Stomach (tissue), 4 donors: ENCODE measurements around the gene FMN1.

ENCODE experiments used
- POLR2AphosphoS5 ChIP-seq, 3 donors: sonication (generic); formaldehyde crosslinking; IDR thresholded peaks; one replicate each; pipeline ENCODE4 v1.6.1; 2016; ENCODE audit warnings: antibody characterized with exemption in 3 of 3
- TF ChIP-seq, protein P1 (sequence below), 7 experiments: fragments of 450-650 bp in 4 of 7; fragments of 200-600 bp in 3 of 7; sonication (generic) in 3 of 7; IDR thresholded peaks; one replicate each; pipeline ENCODE4 v1.5.1; 2016 to 2019; ENCODE audit warnings: antibody characterized with exemption in 7 of 7, control low read depth in 2 of 7, mild to moderate bottlenecking in 1 of 7

DNA sequence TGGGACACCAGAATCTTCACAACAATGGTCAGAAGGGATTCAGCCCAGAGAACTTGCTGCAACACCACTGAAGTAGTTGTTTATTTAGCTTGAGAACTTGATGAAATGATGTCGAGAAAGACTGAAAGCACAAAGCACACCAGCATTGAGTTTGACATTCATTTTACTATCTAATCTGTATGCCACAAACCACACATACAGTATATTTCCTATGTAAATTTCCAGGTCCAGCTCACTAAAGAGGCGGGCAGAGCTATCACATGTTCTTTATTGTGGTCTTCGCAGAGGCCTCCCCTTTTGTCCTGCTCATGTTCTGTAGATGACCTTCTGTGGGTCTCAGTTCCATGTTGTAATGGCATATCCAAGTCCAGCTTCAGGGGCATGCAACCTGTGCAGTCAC is 10.4 kb upstream of the FMN1 start:
- TF ChIP-seq, protein P1, sequence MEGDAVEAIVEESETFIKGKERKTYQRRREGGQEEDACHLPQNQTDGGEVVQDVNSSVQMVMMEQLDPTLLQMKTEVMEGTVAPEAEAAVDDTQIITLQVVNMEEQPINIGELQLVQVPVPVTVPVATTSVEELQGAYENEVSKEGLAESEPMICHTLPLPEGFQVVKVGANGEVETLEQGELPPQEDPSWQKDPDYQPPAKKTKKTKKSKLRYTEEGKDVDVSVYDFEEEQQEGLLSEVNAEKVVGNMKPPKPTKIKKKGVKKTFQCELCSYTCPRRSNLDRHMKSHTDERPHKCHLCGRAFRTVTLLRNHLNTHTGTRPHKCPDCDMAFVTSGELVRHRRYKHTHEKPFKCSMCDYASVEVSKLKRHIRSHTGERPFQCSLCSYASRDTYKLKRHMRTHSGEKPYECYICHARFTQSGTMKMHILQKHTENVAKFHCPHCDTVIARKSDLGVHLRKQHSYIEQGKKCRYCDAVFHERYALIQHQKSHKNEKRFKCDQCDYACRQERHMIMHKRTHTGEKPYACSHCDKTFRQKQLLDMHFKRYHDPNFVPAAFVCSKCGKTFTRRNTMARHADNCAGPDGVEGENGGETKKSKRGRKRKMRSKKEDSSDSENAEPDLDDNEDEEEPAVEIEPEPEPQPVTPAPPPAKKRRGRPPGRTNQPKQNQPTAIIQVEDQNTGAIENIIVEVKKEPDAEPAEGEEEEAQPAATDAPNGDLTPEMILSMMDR (IDR thresholded peaks at IDR 0.05): no peak
- no peak for TF ChIP-seq POLR2AphosphoS5 (IDR thresholded peaks at IDR 0.05)
